Adrenal gland (tissue), 5 donors: ENCODE data around the gene TRAFD1.

Experiments
- POLR2A ChIP-seq, 2 donors: fragments of 450-650 bp; IDR thresholded peaks; one replicate each; pipeline ENCODE4 v1.6.1; 2017; ENCODE audit warnings: antibody characterized with exemption in 2 of 2, mild to moderate bottlenecking in 2 of 2, moderate library complexity in 1 of 2
- TF ChIP-seq, protein P1 (sequence below), 6 experiments: fragments of 450-650 bp in 4 of 6; fragments of 200-600 bp in 2 of 6; sonication (generic) in 1 of 6; IDR thresholded peaks; 1 replicate in 5 of 6; 2 replicates in 1 of 6; pipeline versions ENCODE4 v1.5.1 to v1.8.0; 2016 to 2021; ENCODE audit warnings: antibody characterized with exemption in 6 of 6, mild to moderate bottlenecking in 2 of 6, moderate library complexity in 1 of 6
- donor health status: DM: no; HTN: no; CAD: no.

- TF ChIP-seq, protein P1, sequence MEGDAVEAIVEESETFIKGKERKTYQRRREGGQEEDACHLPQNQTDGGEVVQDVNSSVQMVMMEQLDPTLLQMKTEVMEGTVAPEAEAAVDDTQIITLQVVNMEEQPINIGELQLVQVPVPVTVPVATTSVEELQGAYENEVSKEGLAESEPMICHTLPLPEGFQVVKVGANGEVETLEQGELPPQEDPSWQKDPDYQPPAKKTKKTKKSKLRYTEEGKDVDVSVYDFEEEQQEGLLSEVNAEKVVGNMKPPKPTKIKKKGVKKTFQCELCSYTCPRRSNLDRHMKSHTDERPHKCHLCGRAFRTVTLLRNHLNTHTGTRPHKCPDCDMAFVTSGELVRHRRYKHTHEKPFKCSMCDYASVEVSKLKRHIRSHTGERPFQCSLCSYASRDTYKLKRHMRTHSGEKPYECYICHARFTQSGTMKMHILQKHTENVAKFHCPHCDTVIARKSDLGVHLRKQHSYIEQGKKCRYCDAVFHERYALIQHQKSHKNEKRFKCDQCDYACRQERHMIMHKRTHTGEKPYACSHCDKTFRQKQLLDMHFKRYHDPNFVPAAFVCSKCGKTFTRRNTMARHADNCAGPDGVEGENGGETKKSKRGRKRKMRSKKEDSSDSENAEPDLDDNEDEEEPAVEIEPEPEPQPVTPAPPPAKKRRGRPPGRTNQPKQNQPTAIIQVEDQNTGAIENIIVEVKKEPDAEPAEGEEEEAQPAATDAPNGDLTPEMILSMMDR (IDR thresholded peaks at IDR 0.05) = no peak
- no peak for TF ChIP-seq POLR2A (IDR thresholded peaks at IDR 0.05)
Measured at GRCh38 chr12:112162241-112162790, 37.0 kb downstream of the TRAFD1 start.
